Activated CD4-positive, alpha-beta T cell treated with anti-CD3 and anti-CD28 coated beads, Interleukin-2, Interleukin-4, amounts not matched to agents 100 ng/mL and 50 ng/mL, durations not matched to agents 16 hours and 8 hours (primary cell): ENCODE measurements around the gene PLEKHA6.

ENCODE experiments used
- DNase-seq: peaks from one replicate; pipeline ENCODE4 v3.0.0-alpha.2; 2020; ENCODE audit warnings: low spot score

Gene PLEKHA6

GRCh38 chr1:204284929-204285328, 74.8 kb downstream of the PLEKHA6 start:
- DNase-seq, result no peak

DNA sequence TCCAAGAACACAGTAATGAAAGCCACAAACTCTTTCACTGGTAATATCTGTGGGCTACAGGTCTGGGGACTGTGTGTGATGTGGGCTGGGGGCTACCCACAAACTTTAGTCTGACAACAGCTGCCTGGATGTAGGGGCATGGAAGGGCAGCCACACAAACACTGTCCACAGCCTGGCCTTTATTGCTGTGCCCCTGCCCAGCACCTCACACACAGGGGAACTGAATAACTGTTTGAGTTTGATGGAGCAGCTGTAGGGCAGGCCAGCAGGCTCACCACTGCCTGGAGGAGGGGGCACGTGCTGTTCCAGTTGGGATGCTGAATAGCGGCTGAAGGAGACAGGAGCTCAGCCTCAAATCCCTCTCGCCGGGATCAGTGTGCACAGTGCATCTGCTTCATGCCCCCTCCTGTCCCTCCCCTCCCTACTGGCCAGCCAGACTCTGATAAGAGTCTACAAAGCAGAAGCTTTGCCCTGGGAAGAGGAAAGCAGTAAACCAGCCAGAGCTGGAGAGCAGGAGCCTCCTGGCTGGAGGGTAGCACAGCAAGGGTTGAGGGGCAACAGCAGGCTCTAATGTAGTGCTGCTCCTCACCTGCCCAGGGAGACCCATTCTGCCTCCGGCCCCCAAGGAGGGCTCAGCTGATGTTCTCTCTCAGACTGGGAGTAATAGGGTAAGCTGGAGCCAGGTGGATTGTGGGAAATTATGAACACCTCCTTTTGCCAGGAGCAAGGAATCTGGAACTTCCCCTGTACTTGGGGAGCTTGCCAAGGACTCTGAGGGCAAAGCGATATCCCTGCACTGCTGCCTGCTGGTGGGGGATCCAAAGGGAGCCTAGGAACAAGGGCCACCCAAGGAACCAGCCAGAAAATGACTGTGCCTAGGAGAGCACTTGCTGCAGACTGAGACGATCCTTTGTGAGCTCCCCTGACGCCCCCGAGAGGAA, 75.7 kb downstream of the PLEKHA6 start:
- no peak for DNase-seq

DNA sequence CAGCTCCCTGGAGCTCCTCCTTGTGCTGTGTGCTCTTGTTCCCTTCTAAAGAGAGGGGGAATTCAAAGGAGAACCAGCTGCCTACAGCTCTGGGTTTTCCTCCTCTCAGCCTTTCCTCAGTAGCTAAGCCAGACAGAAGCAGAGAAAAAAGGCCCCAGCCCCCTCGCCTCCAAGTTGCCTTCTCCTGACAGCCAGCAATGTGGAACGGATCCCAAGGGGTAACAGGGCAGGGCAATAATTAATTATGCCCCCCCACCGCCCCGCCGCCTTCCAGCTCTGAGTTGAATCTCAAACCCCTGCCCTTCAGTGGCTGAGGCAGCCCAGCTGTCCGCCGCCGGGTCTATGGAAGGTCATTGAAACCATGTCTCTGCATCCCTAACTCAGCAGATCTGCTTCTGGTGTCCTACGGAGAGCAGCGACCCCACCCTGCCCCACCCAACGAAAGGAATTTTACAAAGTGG, 76.9 kb downstream of the PLEKHA6 start:
- DNase-seq, result no peak

DNA sequence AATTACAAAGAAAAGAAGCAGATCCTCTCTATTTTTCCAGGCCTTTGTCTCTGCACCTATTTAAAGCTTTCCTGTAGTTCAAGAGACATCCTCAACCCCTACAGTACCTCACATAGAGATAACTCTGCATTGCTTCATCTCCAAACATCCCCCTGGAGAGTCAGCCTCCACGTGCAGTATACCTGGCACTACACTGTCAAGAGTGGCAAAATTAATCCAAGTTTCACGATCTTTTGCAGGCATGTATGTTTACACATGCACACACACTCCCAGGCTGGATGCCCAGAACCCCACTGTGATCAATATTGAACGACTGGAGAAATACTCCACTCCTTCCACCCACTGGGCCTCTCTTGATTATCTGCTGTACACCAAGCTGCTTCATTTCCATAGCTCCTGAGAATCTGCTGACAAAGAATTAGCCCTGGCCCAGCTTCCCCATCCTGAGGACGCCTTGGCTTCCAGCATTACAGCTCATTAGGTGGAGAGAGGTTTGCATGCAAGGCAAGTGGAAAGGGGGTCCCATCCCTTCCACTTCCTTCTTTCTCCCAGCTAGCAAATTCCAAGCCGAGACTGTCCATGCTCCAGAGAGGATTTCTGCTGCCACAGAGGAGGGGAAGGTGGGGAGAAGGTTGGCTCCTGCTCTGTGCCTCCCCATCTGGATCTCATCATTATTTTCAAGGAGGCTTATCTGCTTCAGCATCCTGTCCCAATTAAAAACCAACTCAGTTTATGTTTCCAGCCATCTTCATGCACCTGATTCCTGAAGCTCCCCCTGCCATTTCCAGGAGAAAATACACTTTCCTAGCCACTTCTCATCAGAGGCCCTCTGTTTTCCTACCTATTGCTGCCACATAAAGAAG, 79.4 kb downstream of the PLEKHA6 start:
- no peak for DNase-seq

GRCh38 chr1:204278958-204279357, 80.8 kb downstream of the PLEKHA6 start:
- DNase-seq, result no peak

DNA sequence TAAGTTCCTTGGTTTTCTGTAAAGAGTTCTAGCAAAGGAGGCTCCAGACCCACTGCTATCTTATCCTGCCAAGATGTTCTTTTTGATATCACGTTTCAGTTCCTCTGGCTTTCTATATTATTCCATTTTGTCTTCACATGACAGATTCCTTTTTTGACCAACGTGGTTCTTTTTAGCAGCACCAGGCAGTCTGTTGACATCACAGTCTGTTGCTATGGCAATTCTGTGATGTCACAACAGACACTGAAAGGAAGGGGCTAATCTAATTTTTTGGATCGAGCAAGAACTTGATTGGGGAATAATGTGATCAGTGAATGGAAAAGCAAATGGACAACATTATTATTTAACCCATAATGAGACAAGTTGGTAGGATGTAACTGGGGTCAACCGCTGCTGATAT, 81.5 kb downstream of the PLEKHA6 start:
- no peak for DNase-seq

- DNase-seq, result no peak
Measured at GRCh38 chr1:204277563-204278219, 82.0 kb downstream of the PLEKHA6 start.

DNA sequence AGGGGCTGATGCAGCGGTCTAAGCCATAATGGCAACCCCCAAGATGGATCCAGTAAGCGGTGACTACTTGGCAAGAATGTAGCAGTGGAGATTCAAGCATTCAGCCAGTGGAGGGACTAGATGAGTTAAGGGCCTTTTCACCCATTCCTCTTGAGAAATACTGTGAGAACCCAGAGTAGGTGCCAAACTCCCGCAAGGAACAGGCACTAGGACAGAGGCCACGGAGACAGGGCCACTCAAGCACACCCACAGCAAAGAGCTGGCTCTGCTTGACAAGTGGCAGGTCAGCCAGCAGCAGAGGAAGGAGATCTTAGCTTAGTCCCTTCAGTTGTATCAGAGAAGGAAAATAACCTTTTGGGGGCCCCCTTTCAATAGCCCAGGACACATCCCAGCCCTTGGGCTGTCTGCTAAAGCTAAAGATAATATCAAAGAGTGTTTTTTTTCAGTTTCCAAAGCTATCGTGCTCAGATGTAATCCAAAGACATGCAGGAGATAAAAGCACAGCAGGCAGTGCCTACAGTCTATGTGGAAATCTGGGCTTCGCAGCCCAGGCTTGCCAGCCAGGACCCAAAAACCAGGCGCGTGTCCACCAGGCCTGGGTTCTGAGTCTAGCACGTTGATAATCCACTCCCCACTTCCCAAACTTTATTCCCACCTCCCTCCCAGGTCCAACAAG, 83.9 kb downstream of the PLEKHA6 start:
- DNase-seq, result no peak

GRCh38 chr1:204274446-204274845, 85.3 kb downstream of the PLEKHA6 start:
- no peak for DNase-seq

GRCh38 chr1:204272505-204272904, 87.2 kb downstream of the PLEKHA6 start:
- DNase-seq, result no peak

- DNase-seq, result no peak
Measured at GRCh38 chr1:204271970-204272369, 87.8 kb downstream of the PLEKHA6 start.

- DNase-seq, result no peak
Measured at GRCh38 chr1:204268101-204268500, 91.6 kb downstream of the PLEKHA6 start.

GRCh38 chr1:204267191-204267601, 92.5 kb downstream of the PLEKHA6 start:
- no peak for DNase-seq

DNA sequence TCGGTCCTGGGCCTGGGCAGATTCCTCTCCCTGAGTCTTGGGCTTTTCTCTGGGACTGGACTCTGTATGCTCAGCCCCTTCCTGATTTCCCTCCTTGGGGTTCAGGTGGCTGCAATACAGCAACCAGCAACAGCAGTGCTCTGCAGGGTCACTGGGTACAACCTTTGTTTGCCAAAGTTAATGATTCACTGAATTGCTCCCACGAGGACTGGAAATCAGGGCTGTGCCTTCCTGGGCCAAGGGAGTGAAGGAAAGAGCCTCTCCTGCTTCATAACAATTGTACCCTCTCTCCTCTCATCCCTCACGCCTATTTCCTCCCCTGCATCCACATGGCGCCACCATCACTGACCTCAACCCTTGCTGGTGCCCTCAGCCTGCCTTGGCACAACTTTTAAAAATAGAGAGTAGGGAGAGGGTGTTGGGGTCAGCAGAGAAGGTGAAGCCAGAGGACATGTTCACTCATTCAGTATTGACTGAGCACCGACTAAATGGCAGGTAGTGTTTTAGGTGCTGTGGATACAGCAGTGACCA, 93.2 kb downstream of the PLEKHA6 start:
- DNase-seq, result no peak

GRCh38 chr1:204265665-204266064, 94.1 kb downstream of the PLEKHA6 start:
- DNase-seq, result no peak

- no peak for DNase-seq
Measured at GRCh38 chr1:204264805-204265204, 94.9 kb downstream of the PLEKHA6 start.

DNA sequence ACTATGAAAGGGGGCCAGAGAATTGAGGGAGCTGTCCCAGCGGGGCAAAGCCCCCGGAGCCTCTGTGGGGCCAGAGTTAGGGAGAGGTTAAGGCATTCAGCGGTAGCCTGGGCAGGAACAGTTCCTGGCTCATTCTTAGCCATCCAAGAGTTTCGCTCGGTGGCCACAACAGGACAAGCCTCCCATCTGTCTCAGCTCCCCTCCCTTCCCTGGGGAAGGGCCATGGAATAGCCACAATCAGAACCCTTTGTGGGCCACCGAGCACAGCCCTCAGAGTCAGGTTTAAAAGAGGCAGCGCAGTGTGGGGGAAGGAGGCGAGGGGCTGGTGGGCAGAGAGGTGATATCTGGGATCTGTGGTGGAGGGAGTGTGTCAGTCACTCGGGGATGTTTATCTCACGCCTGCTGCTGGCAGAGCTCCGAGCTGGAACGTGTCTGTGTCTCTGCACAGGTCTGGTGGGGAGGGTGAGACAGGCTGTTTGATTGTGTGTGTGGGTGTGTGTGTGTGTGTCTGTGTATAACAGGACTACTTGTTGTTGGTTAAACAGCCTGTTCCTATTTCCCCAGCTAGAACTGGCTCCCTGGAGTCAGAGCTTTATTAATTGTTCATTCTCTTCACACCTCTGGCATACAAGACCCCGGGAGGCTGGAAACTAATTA, 96.3 kb downstream of the PLEKHA6 start:
- no peak for DNase-seq

- DNase-seq, result no peak
Measured at GRCh38 chr1:204262506-204263253, 97.0 kb downstream of the PLEKHA6 start.

- no peak for DNase-seq
Measured at GRCh38 chr1:204261746-204262505, 97.8 kb downstream of the PLEKHA6 start.
